MCF 10A (cell line): ENCODE results near the gene SLC6A11. TPM values are rescaled to one million over a fixed set of nuclear protein-coding genes. Genes with fewer than 3 reads are reported as not detected.

Experiments
- BruUV-seq: library from RNA; stranded (reverse); fragments of 400-500 nt; replicated peaks from 2 replicates; lab custom pipeline; 2021; lab: Mats Ljungman, UMichigan
- CTCF ChIA-PET: fragments of 300-600 bp; sonication (Branson Sonifier 250); formaldehyde crosslinking; extraction: SDS; loops from one replicate; lab custom pipeline; 2021; ENCODE audit warnings: antibody characterized with exemption, inconsistent platforms; lab: Yijun Ruan, JAX
- POLR2A ChIA-PET: fragments of 300-600, 350-650 bp; sonication (Branson Sonifier 250); formaldehyde crosslinking; extraction: SDS; loops from one replicate; lab custom pipeline; 2020; ENCODE audit warnings: antibody characterized with exemption, inconsistent platforms; lab: Yijun Ruan, JAX
- DNase-seq: peaks from one replicate; pipeline ENCODE4 v3.0.0-alpha.2; 2018; ENCODE audit not compliant: unreplicated experiment
- H3K27ac Mint-ChIP-seq: one replicate; pipeline ENCODE4 v1.8.0; 2022; ENCODE audit warnings: mild to moderate bottlenecking, low read depth, mixed read lengths; ENCODE audit not compliant: unreplicated experiment
- H3K27me3 Mint-ChIP-seq: one replicate; pipeline ENCODE4 v1.8.0; 2022; ENCODE audit warnings: mixed read lengths; ENCODE audit not compliant: insufficient read depth, unreplicated experiment
- H3K36me3 Mint-ChIP-seq: one replicate; pipeline ENCODE4 v1.8.0; 2022; ENCODE audit warnings: mild to moderate bottlenecking, moderate library complexity, mixed read lengths; ENCODE audit not compliant: insufficient read depth, unreplicated experiment
- H3K4me1 Mint-ChIP-seq: one replicate; pipeline ENCODE4 v1.8.0; 2022; ENCODE audit warnings: mixed read lengths; ENCODE audit not compliant: insufficient read depth, unreplicated experiment
- H3K4me3 Mint-ChIP-seq: one replicate; pipeline ENCODE4 v1.8.0; 2022; ENCODE audit warnings: mild to moderate bottlenecking, moderate library complexity, mixed read lengths; ENCODE audit not compliant: unreplicated experiment
- H3K9me3 Mint-ChIP-seq: one replicate; pipeline ENCODE4 v1.8.0; 2022; ENCODE audit warnings: mixed read lengths; ENCODE audit not compliant: unreplicated experiment
- intact Hi-C: fragments of 100-400 bp; cut with micrococcal nuclease; formaldehyde crosslinking; loops from 2 replicates; pipeline ENCODE4 v1.14.1; 2022
- total RNA-seq: library from RNA; stranded (reverse); gene quantifications from 2 replicates; pipeline ENCODE4 v1.2.3, GENCODE V29; 2022
- TF ChIP-seq, protein P1 (sequence below): fragments of 200-600 bp; IDR thresholded peaks from one replicate; pipeline ENCODE4 v1.8.0; 2022; ENCODE audit warnings: antibody characterized with exemption, mild to moderate bottlenecking; ENCODE audit not compliant: unreplicated experiment

Gene SLC6A11
- total RNA-seq, 1 experiment from 2014 or later = 1.4 TPM

DNA sequence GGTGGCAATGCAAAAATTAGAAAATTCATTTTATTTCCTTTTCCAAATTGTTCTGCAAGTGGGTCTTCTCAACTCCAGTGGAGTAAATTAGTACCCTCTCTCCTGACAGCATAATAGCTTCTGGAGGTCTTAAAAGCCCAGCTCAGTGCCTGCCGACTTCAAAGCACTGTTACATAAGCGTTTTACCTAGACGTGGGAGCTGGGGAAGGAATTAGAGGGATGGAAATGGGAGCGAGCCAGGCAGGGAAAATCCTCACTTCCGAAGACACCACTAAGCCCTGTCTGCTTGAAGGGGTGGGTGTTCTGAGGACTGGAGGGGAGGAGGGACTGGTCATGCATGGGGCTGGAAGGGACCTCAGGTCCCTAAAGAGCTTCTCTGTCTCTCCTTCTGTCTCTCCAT is 99.3 kb downstream of the SLC6A11 start:
- DNase-seq = no peak
- Mint-ChIP-seq H3K27me3 (no peaks in the 10 kb centered on the region), H3K27ac (no peak overlapping the region), H3K4me3 (no peak overlapping the region), H3K9me3 (no peaks in the 10 kb centered on the region), H3K36me3 (no peaks in the 10 kb centered on the region), H3K4me1 (peaks cover 6% of the 10 kb centered on the region)
- TF ChIP-seq, protein P1, sequence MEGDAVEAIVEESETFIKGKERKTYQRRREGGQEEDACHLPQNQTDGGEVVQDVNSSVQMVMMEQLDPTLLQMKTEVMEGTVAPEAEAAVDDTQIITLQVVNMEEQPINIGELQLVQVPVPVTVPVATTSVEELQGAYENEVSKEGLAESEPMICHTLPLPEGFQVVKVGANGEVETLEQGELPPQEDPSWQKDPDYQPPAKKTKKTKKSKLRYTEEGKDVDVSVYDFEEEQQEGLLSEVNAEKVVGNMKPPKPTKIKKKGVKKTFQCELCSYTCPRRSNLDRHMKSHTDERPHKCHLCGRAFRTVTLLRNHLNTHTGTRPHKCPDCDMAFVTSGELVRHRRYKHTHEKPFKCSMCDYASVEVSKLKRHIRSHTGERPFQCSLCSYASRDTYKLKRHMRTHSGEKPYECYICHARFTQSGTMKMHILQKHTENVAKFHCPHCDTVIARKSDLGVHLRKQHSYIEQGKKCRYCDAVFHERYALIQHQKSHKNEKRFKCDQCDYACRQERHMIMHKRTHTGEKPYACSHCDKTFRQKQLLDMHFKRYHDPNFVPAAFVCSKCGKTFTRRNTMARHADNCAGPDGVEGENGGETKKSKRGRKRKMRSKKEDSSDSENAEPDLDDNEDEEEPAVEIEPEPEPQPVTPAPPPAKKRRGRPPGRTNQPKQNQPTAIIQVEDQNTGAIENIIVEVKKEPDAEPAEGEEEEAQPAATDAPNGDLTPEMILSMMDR = no peak
- intact Hi-C loops = no loop called here
- CTCF ChIA-PET = interaction anchor here (0.6 to 1.4 kb wide), 4 partner anchors 12 to 31 kb away, joined by 3 read pairs; no protein-coding TSS in a partner anchor
- BruUV-seq = no TSS peak
- POLR2A ChIA-PET = interaction anchor here (1.3 kb wide), 1 partner anchor 11 kb away, joined by 5 read pairs; no protein-coding TSS in a partner anchor

DNA sequence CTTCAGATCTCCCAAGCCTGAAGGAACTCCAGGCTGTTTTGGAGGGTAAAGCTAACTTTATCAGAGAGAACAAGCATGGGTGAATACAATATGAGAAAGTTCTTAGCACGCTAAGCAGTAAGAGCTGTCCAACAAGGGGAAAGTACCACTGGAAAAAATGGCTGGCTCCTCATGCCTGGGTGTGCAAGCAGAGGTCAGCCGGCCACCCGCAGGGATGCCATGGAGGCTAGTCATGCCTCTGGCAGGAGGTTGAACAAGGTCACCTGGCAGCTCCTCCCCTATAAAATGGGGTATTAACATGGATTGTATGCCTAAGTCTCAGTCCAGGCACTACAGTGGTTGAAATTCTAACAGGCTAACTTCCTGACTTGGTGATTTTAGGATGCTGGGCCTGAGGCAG is 101.1 kb downstream of the SLC6A11 start:
- Mint-ChIP-seq H3K9me3 (peaks cover 7% of the 10 kb centered on the region), H3K27me3 (no peaks in the 10 kb centered on the region), H3K36me3 (no peaks in the 10 kb centered on the region), H3K4me1 (peaks cover 6% of the 10 kb centered on the region), H3K27ac (no peak overlapping the region), H3K4me3 (no peak overlapping the region)
- TF ChIP-seq, protein P1 = no peak
- BruUV-seq = no TSS peak
- CTCF ChIA-PET = no interaction called here
- POLR2A ChIA-PET = interaction anchor here (1.4 kb wide), 1 partner anchor 8 kb away, joined by 3 read pairs; no protein-coding TSS in a partner anchor
- intact Hi-C loops = no loop called here
- no peak for DNase-seq

- CTCF ChIA-PET = interaction anchor here (0.6 to 0.9 kb wide), 3 partner anchors 10 to 179 kb away, joined by 3 to 4 read pairs (median 4); no protein-coding TSS in a partner anchor
- intact Hi-C loops = no loop called here
- no peak overlapping the region for H3K27ac Mint-ChIP-seq
- peaks cover 6% of the 10 kb centered on the region for H3K4me1 Mint-ChIP-seq
- TF ChIP-seq, protein P1 = no peak
- no peaks in the 10 kb centered on the region for H3K27me3 Mint-ChIP-seq
- no peak for DNase-seq
- no TSS peak for BruUV-seq
- no peak overlapping the region for H3K4me3 Mint-ChIP-seq
- H3K36me3 Mint-ChIP-seq = no peaks in the 10 kb centered on the region
- peaks cover 7% of the 10 kb centered on the region for H3K9me3 Mint-ChIP-seq
- POLR2A ChIA-PET = interaction anchor here (1.4 kb wide), 1 partner anchor 9 kb away, joined by 3 read pairs; no protein-coding TSS in a partner anchor
Measured at GRCh38 chr3:10918011-10918410, 102.0 kb downstream of the SLC6A11 start.

DNA sequence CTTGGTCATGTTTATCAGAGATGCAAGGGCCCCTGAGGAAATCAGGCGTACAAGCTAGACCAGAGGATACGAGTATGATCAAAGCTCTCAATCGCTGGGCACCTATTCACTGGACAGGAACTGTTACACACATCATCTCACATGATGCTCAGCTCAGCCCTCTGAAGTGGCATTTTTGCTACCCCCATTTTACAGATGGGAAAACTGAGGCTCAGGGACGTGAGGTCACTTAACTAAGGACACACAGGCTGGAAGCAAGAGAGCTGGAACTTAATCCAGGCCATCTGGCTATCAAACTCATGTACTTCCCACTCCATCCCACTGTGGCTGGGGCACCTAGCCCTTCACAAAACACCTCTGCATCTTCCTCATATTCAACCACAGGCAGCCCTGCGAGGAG is 103.6 kb downstream of the SLC6A11 start:
- CTCF ChIA-PET = interaction anchor here (0.8 kb wide), 1 partner anchor 928 kb away, joined by 3 read pairs; no protein-coding TSS in a partner anchor
- H3K27ac Mint-ChIP-seq = no peak overlapping the region
- H3K27me3 Mint-ChIP-seq = no peaks in the 10 kb centered on the region
- H3K9me3 Mint-ChIP-seq = peaks cover 7% of the 10 kb centered on the region
- BruUV-seq = no TSS peak
- no peak for DNase-seq
- POLR2A ChIA-PET = no interaction called here
- intact Hi-C loops = no loop called here
- H3K4me1 Mint-ChIP-seq = peaks cover 6% of the 10 kb centered on the region
- no peak overlapping the region for H3K4me3 Mint-ChIP-seq
- no peaks in the 10 kb centered on the region for H3K36me3 Mint-ChIP-seq
- TF ChIP-seq, protein P1 = no peak
